Measurements from ENCODE around the gene SAP30BP.

Gene SAP30BP

DNA sequence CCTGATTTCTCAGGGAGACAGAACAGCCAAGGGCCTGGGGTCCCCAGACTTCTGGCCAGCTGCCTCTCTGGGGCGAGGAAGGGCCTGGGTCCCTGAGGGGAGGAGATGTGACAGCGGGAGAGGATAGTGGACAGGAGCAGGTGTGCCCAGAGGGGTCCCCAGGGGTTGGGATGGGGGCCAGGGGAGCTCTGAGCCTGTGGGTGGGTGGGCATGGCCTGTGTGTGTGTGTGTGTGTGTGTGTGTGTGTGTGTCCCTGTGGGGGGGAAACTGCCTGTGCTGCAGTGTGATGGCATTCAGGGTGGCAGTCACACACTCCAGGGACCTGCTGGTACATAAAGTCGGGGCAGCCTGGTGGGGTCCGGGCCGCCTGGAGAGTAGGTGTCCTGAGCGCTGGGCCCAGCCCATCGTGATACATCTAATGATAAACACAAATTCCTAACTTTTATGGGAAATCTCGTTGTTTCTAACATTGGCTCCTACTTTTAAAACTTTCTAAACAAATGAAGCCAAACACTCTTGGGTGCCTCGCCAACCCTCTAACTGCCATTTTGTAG lies 55.5 kb downstream of the SAP30BP start:
- CTCF ChIA-PET = interaction anchor here (0.9 kb wide), 1 partner anchor 25 kb away, joined by 3 read pairs; no protein-coding TSS in a partner anchor
- POLR2A ChIA-PET = no interaction called here
- DNase-seq (ENCODE audit: extremely low spot score) = no peak
- TF ChIP-seq ARNT (IDR thresholded peaks at IDR 0.05) (no peak), FOXK2 (IDR thresholded peaks at IDR 0.05) (no peak), LEF1 (IDR thresholded peaks at IDR 0.05; ENCODE audit: borderline replicate concordance) (no peak), ELF4 (IDR thresholded peaks at IDR 0.05) (no peak), L3MBTL2 (conservative IDR thresholded peaks at IDR 0.05) (no peak), CTBP1 (IDR thresholded peaks at IDR 0.05; ENCODE audit: borderline replicate concordance) (no peak), SUZ12 (IDR thresholded peaks at IDR 0.05) (no peak), ZNF384 (IDR thresholded peaks at IDR 0.05) (no peak), TARDBP (IDR thresholded peaks at IDR 0.05) (no peak), FOXA1 (IDR thresholded peaks at IDR 0.05) (no peak), FOXM1 (IDR thresholded peaks at IDR 0.05; ENCODE audit: borderline replicate concordance) (no peak), HDGF (IDR thresholded peaks at IDR 0.05; ENCODE audit: borderline replicate concordance) (no peak), NFRKB (IDR thresholded peaks at IDR 0.05) (no peak), BHLHE40 (IDR thresholded peaks at IDR 0.05; ENCODE audit: borderline replicate concordance) (no peak), SP1 (IDR thresholded peaks at IDR 0.05) (no peak)
- TF ChIP-seq, protein P1, sequence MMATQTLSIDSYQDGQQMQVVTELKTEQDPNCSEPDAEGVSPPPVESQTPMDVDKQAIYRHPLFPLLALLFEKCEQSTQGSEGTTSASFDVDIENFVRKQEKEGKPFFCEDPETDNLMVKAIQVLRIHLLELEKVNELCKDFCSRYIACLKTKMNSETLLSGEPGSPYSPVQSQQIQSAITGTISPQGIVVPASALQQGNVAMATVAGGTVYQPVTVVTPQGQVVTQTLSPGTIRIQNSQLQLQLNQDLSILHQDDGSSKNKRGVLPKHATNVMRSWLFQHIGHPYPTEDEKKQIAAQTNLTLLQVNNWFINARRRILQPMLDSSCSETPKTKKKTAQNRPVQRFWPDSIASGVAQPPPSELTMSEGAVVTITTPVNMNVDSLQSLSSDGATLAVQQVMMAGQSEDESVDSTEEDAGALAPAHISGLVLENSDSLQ (IDR thresholded peaks at IDR 0.05) = no peak

DNA sequence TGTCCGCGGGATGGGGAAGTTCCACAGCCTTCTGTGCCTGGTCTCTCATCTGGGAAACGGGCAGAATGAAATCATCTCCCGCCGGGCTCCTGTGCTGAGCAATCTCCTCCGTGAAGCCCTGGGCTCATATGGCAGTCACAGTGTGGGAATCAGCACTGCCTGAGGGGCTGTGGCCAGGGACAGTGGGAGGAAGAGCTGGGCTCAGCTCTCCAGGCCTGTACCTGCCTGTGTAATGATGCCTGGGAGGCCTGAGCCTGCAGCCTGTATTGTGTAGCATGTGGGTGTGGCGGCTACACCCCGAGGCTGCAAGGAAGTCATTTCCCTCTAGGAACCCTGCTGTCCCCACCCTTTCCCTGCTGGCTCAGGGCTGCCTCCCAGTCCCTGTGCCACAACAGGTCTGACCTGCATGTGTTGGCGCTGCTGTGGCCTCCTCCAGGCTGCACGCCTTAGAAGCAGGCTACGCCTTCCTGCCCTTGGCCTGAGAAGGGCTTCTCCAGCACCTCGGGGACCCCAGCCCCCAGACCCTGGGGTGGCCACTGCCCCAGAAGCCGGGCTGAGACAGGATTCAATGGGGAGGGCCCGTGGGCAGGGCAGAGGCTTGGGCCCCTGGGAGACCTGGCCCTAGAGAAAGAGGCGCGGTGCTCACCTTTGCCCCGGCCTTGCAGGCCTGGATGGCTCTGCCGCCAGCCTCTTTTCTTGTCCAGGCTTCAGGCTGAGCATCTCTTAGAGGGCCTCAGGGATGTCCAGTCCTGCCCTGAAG lies 56.2 kb downstream of the SAP30BP start:
- no peak for DNase-seq (ENCODE audit: extremely low spot score)
- ChIA-PET POLR2A (no interaction called here), CTCF (interaction anchor here (1.2 kb wide), 1 partner anchor 26 kb away, joined by 5 read pairs; no protein-coding TSS in a partner anchor)

DNA sequence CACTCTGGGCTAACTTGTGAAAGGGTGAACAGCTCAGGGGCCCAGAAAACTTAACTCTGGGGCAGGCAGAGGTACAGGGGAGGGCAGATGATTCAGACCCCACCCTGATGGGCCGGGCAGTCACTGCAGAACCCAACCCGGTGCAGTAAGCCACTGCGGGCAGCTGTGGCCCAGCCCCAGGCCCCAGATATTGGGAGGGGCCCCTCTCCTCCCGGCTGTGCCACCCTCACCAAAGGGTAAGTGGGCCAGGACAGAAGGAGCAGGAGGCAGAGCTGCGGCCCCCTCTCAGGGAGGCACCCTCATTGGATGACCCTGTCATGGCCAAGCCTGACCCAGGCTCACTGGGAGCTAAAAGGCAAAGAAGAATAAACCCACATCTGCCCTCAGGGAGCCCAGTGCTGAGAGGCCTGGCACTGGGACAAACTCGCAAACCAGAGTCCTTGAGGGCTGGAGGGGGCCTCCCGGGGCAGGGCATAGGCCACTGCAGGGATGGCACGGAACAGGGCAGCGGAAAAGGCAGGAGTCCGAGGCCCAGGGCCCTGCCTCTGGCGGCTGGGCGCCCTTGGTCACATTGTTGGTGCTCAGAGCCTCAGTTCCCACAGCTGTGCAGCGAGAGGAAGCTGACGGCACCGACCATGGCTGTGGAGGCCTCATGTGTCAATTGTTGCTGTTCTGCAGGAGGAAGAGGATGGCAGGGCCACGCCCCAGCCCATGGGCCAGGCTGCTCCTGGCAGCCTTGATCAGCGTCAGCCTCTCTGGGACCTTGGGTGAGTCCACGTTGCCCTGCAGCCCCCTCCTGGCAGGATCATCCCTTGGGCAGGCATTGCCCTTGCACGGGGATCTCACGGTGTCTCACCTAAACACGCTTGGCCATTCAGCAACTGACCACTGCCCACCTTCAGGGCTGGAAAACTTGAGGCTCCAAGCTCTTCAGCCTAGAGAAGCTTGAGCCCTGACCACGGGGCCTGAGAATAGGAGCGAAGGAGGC lies 57.2 kb downstream of the SAP30BP start:
- no peak for TF ChIP-seq ZNF384 (IDR thresholded peaks at IDR 0.05)
- TF ChIP-seq FOXK2 (IDR thresholded peaks at IDR 0.05) = no peak
- TF ChIP-seq L3MBTL2 (conservative IDR thresholded peaks at IDR 0.05) = no peak
- TF ChIP-seq, protein P1 (IDR thresholded peaks at IDR 0.05) = no peak
- TF ChIP-seq FOXM1 (IDR thresholded peaks at IDR 0.05; ENCODE audit: borderline replicate concordance) = no peak
- TF ChIP-seq FOXA1 (IDR thresholded peaks at IDR 0.05) = no peak
- no peak for TF ChIP-seq SP1 (IDR thresholded peaks at IDR 0.05)
- no peak for TF ChIP-seq SUZ12 (IDR thresholded peaks at IDR 0.05)
- TF ChIP-seq LEF1 (IDR thresholded peaks at IDR 0.05; ENCODE audit: borderline replicate concordance) = no peak
- no peak for TF ChIP-seq BHLHE40 (IDR thresholded peaks at IDR 0.05; ENCODE audit: borderline replicate concordance)
- no peak for TF ChIP-seq TARDBP (IDR thresholded peaks at IDR 0.05)
- no peak for TF ChIP-seq NFRKB (IDR thresholded peaks at IDR 0.05)
- TF ChIP-seq ARNT (IDR thresholded peaks at IDR 0.05) = no peak
- ChIA-PET POLR2A (interaction anchor here (1.6 kb wide), 1 partner anchor 56 kb away, joined by 4 read pairs; no protein-coding TSS in a partner anchor), CTCF (interaction anchor here (1.2 kb wide), 1 partner anchor 25 kb away, joined by 5 read pairs; no protein-coding TSS in a partner anchor)
- DNase-seq (ENCODE audit: extremely low spot score) = no peak

More for the DNA sequence above, 56.2 kb downstream of the SAP30BP start:
- TF ChIP-seq SP1 (IDR thresholded peaks at IDR 0.05) = no peak
- TF ChIP-seq FOXK2 (IDR thresholded peaks at IDR 0.05) = no peak
- TF ChIP-seq, protein P1 (IDR thresholded peaks at IDR 0.05) = no peak
- no peak for TF ChIP-seq ELF4 (IDR thresholded peaks at IDR 0.05)
- no peak for TF ChIP-seq HDGF (IDR thresholded peaks at IDR 0.05; ENCODE audit: borderline replicate concordance)
- no peak for TF ChIP-seq FOXM1 (IDR thresholded peaks at IDR 0.05; ENCODE audit: borderline replicate concordance)
- TF ChIP-seq TARDBP (IDR thresholded peaks at IDR 0.05) = no peak

DNA sequence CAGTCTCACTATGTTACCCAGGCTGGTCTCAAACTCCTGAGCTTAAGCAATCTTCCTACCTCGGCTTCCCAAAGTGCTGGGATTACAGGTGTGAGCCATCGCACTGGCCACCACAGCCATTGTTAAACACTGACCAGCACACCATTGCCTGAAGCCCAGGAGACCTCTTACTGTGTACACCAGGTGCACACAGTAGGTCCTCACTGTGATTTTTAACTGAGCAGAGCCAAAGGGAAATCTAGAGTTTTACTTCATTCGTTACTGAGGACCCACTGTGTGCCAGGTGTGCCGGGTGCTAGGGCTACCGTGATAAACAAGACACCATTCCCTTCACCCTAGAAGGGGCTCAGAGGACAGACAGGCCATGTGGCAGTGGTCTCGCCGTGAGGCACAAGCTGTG lies 58.4 kb downstream of the SAP30BP start:
- POLR2A ChIA-PET = interaction anchor here (1.6 kb wide), 1 partner anchor 55 kb away, joined by 4 read pairs; no protein-coding TSS in a partner anchor
- CTCF ChIA-PET = interaction anchor here (0.6 kb wide), 1 partner anchor 8 kb away, joined by 3 read pairs; no protein-coding TSS in a partner anchor
- DNase-seq (ENCODE audit: extremely low spot score) = no peak

More for the DNA sequence above, 58.4 kb downstream of the SAP30BP start:
- TF ChIP-seq SUZ12 (IDR thresholded peaks at IDR 0.05) = no peak
- no peak for TF ChIP-seq ARNT (IDR thresholded peaks at IDR 0.05)
- TF ChIP-seq SP1 (IDR thresholded peaks at IDR 0.05) = no peak
- no peak for TF ChIP-seq TARDBP (IDR thresholded peaks at IDR 0.05)
- no peak for TF ChIP-seq L3MBTL2 (conservative IDR thresholded peaks at IDR 0.05)
- TF ChIP-seq HDGF (IDR thresholded peaks at IDR 0.05; ENCODE audit: borderline replicate concordance) = no peak
- no peak for TF ChIP-seq ELF4 (IDR thresholded peaks at IDR 0.05)
- TF ChIP-seq CTBP1 (IDR thresholded peaks at IDR 0.05; ENCODE audit: borderline replicate concordance) = no peak
- no peak for TF ChIP-seq ZNF384 (IDR thresholded peaks at IDR 0.05)
- TF ChIP-seq LEF1 (IDR thresholded peaks at IDR 0.05; ENCODE audit: borderline replicate concordance) = no peak
- no peak for TF ChIP-seq FOXK2 (IDR thresholded peaks at IDR 0.05)
- no peak for TF ChIP-seq FOXM1 (IDR thresholded peaks at IDR 0.05; ENCODE audit: borderline replicate concordance)
- TF ChIP-seq FOXA1 (IDR thresholded peaks at IDR 0.05) = no peak
- TF ChIP-seq, protein P1 (IDR thresholded peaks at IDR 0.05) = no peak
- TF ChIP-seq BHLHE40 (IDR thresholded peaks at IDR 0.05; ENCODE audit: borderline replicate concordance) = no peak
